22Rv1 (cell line): ENCODE data around the gene CPLANE2.

ENCODE experiments used
- H3K27ac ChIP-seq: fragments of 450-650 bp; 2 replicates; pipeline ENCODE4 v1.5.1; 2017
- ZFX ChIP-seq: fragments of 450-650 bp; IDR thresholded peaks from 2 replicates; pipeline ENCODE4 v1.6.1; 2017; ENCODE audit warnings: antibody characterized with exemption, borderline replicate concordance
- TF ChIP-seq, protein P1 (sequence below): fragments of 450-650 bp; IDR thresholded peaks from 2 replicates; pipeline ENCODE4 v1.5.1; 2017; ENCODE audit warnings: mild to moderate bottlenecking

Gene CPLANE2

DNA sequence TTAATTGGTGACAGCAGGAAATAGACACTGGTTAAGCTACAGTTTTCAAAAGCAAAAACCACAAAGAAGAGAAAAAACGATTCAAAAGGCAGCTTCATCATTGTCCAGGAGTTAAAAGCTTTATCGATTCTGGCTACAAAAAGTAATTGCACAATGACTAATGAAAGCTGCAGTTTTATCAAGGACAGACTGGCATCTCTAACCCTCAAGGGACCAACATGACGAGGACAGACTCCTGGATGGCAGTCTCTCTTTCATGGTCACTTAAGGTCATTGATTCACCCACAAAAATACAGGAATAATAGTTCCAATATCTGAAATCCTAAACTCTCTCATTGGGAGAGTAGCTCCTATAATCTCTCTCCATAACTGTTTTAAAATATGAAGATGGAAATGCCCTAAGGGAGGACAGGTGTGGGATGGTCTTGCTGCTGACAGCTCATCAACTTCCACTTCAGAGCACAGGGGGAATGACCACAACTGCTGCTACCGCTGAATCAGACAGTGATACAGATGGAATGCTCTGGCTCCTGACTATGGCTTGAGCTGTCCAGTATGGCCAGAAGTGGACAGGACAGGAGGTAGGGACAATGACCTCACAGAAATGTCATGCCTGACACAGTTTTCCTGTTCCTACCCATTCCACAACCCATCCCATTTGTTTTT is 17.4 kb upstream of the CPLANE2 start:
- peak overlapping the region; percentile 42; the same call in 1 of the 2 replicates for H3K27ac ChIP-seq
- TF ChIP-seq ZFX: no peak
- TF ChIP-seq, protein P1, sequence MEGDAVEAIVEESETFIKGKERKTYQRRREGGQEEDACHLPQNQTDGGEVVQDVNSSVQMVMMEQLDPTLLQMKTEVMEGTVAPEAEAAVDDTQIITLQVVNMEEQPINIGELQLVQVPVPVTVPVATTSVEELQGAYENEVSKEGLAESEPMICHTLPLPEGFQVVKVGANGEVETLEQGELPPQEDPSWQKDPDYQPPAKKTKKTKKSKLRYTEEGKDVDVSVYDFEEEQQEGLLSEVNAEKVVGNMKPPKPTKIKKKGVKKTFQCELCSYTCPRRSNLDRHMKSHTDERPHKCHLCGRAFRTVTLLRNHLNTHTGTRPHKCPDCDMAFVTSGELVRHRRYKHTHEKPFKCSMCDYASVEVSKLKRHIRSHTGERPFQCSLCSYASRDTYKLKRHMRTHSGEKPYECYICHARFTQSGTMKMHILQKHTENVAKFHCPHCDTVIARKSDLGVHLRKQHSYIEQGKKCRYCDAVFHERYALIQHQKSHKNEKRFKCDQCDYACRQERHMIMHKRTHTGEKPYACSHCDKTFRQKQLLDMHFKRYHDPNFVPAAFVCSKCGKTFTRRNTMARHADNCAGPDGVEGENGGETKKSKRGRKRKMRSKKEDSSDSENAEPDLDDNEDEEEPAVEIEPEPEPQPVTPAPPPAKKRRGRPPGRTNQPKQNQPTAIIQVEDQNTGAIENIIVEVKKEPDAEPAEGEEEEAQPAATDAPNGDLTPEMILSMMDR: no peak

DNA sequence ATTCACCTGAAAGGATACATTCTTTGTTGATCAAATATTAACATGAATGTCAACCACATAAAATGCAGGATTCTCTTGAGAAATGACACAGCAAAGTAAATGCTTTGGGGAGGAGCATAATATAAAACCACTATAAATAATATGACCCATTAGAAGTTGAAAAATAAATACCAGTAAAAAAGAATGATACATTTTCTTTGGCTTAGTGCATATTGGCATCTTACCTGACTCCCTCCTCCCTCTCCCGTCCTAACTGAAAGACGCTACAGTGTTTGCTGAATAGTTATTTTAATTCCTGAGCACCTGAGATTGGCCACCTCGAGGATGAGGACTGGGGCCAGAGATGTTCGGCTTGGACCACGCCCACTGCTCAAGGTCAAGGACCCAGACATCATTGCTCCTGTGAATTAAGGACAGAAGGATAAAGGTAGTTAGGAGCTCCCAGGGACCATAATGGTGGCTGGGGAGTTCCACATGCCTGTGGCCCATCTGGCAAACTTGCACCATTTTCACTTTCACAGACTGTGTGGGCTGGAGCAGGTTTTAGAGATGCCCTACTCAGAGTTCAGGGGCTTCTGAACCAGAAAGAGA is 16.4 kb upstream of the CPLANE2 start:
- TF ChIP-seq, protein P1: no peak
- TF ChIP-seq ZFX: no peak
- peak overlapping the region; percentile 42; the same call in 1 of the 2 replicates for H3K27ac ChIP-seq

DNA sequence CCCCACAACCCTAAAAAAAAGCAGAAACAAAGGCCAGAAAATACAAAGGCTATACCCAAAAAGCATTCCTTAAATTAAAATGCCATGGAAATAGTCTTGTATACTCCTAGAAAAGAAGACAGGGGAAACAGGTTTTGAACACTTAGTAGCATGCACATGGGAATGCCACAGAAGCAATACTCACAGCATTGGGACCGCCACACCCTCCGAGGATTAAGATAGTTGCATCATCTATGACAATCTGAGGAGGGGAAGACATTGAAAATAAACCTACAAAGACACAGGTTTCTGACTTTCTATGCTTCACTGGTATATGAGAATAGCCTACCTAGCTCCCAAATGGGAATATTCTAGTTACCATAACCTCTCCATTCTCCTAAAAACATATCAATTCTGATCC is 15.9 kb upstream of the CPLANE2 start:
- H3K27ac ChIP-seq: peak overlapping the region; percentile 42; the same call in 1 of the 2 replicates
- TF ChIP-seq ZFX: no peak
- TF ChIP-seq, protein P1: no peak

DNA sequence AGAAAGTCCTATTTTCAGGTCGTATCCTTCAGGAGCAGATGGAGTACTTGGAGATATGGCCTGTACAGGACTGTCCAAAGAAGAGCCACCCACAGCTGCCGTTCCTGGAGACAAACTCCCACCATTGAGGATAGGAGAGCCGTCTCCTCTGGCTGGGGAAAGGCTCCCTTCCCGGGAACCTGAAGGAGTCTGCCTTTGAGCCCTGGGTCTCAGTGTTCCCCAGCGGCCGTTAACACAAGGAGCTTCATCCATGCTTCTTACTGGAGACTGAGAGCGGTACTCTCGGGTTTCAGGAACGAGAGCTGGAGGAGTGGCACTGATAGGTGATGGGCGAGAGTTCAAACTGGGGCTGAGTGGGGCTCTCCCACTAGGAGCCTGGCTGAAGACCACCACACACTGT is 14.4 kb upstream of the CPLANE2 start:
- peak overlapping the region; percentile 42 for H3K27ac ChIP-seq
- TF ChIP-seq, protein P1: no peak
- no peak for TF ChIP-seq ZFX

DNA sequence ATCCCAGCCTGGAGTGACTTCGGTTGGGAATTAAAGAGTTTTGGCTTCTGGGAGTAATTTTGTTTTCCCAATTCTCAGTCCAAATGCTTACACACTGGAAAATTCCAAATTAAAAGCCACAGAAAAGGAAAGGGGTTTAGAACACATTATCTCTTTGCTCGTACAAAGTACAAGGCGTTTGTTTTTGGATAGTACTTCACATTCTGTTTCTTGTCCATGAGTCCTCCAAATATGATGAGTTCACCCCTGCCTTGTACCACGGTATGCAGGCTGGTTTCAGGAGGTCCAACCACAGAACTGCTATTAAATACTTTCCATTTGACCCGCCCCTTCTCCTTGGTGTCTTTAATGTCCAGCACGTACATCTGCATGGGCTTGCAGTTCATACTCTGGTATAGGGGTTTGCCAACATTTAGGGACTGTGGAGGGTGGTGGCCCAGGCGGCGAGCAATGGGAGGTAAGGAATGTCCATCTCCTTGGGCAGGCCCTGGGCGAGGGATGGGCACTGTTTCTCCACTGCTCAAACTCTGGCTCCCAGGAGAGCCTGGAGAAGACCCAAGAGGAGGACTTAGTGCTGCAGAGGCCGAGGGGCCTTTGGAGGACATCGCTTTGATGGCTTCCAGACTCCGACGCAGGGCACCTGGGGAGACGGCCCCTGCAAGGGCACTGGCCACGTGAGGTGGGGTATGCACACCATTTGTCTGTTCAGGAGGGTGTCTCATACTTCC is 13.7 kb upstream of the CPLANE2 start:
- TF ChIP-seq, protein P1: no peak
- TF ChIP-seq ZFX: no peak
- no peak overlapping the region; the same call in 1 of the 2 replicates for H3K27ac ChIP-seq

DNA sequence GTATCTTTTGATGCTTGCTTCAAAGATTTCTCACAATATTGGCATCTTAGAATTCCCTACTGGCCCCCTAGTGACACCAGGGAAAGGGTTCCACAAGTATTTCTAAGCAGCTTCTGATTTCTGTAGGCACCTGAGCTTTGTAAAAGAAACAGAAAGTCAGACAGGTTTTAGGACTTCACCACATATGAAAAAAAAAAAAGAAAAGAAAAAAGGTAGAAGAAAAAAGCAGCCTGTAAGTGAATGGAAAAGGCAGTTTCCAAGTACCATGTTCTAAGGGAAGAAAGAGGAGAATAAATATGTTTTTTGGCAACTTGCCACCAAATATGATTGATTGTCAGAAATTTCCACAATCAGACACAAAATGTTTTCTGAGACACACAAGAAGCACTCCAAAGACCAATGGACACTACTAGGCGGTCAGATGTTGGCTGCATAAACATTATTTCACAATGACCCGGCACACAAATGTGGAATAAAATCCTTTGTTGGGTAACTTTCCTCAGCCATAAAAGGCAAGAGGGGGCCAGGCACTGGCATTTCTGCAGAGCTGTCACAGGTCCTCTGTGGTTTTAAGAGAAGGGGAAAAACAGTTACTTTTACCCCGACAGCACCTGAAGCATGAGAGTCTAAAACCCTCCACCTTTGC is 12.7 kb upstream of the CPLANE2 start:
- peak overlapping the region; percentile 59 for H3K27ac ChIP-seq
- TF ChIP-seq, protein P1: no peak
- TF ChIP-seq ZFX: no peak
